HG03460 (cell line): ENCODE measurements around the gene UPK3BL2.
A peak's percentile ranks its signal among the peaks of the same experiment; 100 is the strongest.
"Not testable (repeated sequence)": the region's sequence is repeated elsewhere in the genome, so short reads cannot be mapped to it uniquely, and the experiment has no call there.

Source experiments
- ATAC-seq: cut with Tn5 transposase; IDR thresholded peaks from one replicate; pipeline ENCODE4 v1.9.1; 2021; ENCODE audit not compliant: unreplicated experiment

Gene UPK3BL2

GRCh38 chr7:102532127-102532526 is 11.4 kb downstream of the UPK3BL2 start:
- not testable (repeated sequence) for ATAC-seq

DNA sequence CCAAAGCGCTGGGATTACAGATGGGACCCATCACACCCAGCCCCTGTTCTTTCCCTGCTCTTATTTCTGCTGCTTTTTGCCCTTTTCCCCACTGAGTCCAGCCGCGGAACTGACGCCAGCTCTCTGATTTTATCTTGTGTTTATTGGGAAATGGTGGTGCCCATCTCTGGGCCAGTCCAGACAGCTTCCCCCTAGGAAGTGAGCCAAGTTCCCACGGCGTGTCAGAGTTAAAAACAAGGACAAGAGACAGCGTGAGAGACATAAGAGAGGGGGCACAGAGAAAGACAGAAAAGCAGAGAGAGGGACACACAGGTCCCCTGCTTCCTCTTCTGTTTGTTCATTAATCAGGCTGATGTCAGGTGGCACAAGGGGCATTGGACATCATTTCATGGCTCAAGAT is 11.9 kb downstream of the UPK3BL2 start:
- not testable (repeated sequence) for ATAC-seq

GRCh38 chr7:102527822-102528793 is 15.4 kb downstream of the UPK3BL2 start:
- not testable (repeated sequence) for ATAC-seq

GRCh38 chr7:102527182-102527581 is 16.3 kb downstream of the UPK3BL2 start:
- not testable (repeated sequence) for ATAC-seq

DNA sequence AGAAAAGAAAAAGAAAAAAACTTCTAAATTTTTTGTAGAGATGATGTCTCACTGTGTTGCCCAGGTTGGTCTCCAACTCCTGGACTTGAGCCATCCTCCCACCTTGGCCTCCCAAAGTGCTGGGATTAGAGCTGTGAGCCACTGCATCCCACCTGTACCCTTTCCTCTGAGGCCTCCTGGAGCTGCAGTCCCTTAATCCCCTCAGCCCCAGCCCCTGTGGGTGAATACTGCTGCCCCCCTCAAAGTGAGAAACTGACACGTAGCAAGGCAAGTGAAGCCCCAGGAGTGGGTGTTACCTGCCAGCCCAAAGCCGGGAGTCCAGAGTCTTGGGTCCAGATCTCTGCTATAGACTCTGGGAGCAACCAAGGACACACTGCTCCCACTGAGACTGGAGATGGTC is 18.7 kb downstream of the UPK3BL2 start:
- not testable (repeated sequence) for ATAC-seq

DNA sequence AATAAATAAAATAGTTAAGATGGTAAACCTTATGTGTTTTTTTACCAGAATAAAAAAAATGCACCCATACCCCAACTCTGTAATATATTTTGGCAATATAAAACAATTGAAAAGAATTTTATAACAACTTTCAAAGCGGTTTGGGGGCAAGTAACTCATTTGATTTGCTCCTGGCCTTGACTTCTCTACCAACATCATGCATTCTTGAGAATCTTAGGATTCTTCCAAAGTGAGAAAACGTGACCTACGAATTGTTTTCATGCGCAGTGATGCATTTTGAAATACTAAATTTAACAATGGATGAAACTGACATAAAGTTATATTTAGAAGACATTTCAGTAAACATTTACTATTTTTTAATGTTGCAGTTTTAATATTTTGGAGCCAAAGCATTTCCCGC is 22.7 kb downstream of the UPK3BL2 start:
- not testable (repeated sequence) for ATAC-seq

DNA sequence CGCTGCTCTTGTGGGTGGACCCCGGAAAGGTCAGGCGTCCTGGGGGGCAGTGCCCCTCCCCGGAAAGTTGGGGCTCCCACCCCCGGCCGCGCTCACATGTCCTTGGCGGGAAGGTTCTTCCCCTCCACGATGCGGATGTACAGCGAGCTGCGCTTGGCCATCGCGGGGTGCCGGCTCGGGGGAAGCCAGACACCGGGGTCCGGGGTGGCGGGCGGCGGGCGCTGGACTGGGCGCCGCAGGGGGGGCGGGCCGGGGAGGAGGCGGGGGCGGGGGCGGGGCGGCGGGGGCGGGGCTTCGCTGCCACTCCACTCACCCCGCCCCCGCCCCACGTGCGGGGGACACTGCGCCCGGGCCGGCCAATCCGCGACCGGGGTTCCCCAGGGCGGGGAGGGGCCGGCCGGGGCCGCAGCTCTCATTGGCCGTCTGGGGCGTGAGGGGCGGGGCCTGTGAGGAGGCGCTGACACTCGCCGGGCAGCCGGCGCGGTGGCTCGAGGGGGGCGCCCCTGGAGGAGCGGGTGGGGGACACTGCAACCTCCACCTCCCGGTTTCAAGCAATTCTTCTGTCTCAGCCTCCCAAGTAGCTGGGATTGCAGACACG is 25.8 kb downstream of the UPK3BL2 start, which contains the start of gene RASA4B:
Gene RASA4B (minus strand): TSS at position 228 of the 598 bp plus-strand sequence. CDS start 67 bp downstream, at position 161.
- ATAC-seq = peak; percentile 59

- not testable (repeated sequence) for ATAC-seq
Measured at GRCh38 chr7:102516951-102517350, 26.5 kb downstream of the UPK3BL2 start.

GRCh38 chr7:102515889-102516288 is 27.6 kb downstream of the UPK3BL2 start:
- not testable (repeated sequence) for ATAC-seq

- peak; percentile 67 for ATAC-seq
Measured at GRCh38 chr7:102514881-102515721, 28.4 kb downstream of the UPK3BL2 start.

DNA sequence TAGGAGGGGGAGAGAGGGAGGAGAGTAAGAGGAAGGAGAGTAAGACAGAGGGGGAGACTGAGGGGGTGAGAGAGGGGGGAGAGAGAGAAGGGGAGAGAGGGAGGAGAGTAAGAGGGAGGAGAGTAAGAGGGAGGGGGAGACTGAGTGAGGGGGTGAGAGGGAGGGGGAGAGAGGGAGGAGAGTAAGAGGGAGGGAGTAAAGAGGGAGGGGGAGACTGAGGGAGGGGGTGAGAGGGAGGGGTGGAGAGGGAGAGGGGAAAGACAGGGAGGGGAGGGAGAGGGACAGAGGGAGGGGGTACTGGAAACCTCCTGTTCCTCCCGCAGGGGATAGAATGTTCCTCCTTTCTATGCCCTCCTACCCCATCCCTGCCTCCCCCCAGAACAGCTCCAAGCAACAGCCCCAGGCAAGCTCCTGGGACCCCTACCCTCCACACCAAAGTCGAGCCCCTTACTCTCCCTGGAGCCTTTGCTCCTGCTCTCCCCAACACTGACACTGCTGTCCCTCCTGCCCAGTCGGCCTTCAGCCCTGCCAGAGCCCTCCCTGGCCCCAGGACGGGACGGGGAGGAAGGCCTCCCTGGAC is 30.8 kb downstream of the UPK3BL2 start:
- ATAC-seq = not testable (repeated sequence)

DNA sequence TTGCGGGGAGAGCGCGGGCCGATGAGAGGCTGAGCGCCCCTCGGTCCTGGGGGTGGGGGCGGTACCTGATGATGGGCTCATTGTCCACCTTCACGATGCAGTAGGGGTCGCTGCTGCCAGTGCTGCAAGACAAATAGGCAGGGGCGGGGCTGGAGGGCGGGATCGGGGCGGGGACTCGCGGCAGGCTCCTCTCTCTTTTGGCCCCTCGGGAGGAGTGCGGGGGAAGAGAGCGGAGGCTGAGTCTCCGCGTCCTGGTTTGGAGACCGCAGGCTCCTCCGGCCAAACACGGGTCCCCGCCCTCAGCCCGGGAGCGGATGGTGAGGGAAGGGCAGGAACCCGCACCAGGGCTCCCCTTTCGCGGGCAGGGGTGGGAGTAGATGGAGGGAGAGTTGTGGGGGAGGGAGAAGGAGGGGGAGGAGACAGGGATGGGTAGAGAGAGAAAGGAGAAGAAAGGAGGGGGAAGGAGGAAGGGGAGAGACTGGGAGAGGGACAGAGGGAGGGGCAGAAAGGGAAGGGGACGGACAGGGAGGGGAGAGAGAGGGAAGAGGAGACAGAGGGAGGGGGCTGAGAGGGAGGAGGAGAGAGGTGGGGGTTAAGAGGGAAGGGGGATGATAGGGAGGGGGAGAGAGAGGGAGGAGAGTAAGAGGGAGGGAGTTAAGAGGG is 31.5 kb downstream of the UPK3BL2 start:
- ATAC-seq = peak; percentile 37

- ATAC-seq = not testable (repeated sequence)
Measured at GRCh38 chr7:102510575-102510974, 32.9 kb downstream of the UPK3BL2 start.

DNA sequence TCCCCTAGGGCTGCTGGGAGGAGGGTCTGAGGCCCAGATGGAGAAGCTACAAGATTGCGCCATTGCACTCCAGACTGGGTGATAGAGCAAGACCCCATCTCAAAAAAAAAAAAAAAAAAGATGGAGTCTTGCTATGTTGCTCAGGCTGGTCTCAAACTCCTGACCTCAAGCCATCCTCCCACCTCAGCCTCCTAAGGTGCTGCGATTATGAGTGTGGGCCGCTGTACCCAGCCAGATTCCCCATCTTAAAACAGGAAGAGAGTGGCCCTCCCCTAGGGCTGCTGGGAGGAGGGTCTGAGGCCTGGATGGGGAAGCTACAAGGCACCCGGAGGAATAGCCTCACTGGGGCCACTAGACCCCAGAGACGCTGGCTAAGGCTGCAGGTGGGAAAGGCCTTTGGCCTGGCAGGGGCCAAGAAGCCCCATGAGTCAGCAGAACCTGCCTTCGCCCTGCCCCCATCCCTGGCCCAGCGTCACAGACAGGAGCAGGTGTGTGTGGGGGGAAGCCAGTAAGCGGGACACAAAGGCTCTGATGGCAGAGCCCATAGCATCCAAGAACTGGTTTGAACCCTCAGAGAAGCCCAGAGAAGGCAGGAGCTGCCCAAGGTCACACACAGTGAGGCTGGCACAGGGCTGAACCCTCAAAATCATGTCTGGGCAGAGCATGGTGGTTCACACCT is 35.9 kb downstream of the UPK3BL2 start:
- ATAC-seq = not testable (repeated sequence)

DNA sequence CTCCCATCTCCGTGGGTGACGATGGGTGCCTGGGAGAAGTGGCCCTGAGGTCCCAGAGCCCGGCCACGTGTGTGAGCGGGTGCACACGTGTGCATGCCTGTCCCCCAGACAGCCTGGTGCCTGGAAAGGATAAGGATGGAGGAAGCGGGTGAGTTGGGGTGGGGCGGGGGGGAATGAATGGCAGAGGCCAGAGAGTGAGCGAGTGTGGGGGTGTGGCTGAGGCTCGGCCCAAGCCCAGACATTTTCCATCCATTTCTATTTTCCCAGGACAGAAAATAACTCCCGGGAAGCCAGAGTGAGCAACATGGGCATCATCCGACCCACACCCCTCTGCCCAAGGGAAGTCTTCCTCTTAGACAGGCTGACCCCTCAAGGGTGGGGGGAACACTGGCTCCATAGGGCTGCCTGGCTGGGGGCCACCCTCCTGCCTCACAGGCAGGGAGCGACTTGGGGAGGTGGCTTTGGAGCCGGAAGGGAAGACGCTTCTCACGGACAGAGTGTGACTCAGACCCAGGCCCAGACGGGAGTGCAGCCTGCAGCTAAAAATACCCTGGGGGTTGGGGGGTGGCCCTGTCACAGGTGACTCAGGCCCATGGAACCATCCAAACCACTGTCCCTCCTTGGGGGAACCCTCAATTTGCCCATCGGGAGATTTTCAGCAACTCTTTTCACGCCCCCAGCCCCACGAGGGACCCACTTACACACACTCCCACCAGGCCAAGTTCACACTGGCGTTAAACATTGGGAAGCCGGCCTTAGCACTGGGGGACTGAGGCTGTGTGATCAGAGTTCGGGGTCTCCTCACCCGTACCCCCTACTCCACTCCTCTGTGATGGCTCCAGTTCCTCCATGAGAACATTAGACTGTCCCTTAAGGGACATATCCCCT is 38.0 kb downstream of the UPK3BL2 start:
- not testable (repeated sequence) for ATAC-seq

GRCh38 chr7:102503141-102503540 is 40.4 kb downstream of the UPK3BL2 start:
- not testable (repeated sequence) for ATAC-seq

DNA sequence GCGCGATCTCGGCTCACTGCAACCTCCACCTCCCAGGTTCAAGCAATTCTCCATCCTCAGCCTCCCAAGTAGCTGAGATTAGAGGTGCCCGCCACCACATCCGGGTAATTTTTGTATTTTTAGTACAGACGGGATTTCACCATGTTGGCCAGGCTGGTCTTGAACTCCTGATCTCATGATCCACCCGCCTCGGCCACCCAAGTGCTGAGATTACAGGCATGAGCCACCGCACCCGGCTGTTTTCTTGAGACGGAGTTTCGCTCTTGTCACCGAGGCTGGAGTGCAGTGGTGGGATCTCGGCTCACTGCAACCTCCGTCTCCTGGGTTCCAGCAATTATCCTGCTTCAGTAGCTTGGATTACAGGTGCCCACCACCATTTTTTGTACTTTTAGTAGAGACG is 45.2 kb downstream of the UPK3BL2 start:
- ATAC-seq = not testable (repeated sequence)

DNA sequence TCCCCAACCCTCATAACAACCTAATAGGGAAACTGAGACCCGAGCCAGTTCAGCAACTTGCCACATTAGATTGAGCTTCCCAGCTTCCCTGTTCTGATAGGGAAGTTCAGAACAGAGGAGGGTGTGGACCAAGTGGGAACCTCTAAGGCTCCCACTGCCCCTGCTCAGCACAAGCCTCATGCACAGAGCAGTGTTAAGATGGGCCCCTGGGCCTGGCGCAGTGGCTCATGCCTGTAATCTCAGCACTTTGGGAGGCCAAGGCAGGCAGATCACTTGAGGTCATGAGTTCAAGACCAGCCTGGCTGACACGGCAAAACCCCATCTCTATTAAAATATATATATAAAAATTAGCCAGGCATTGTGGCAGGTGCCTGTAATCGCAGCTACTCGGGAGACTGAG is 46.2 kb downstream of the UPK3BL2 start:
- ATAC-seq = not testable (repeated sequence)
